ENCODE measurements around the gene CLC.

DNA sequence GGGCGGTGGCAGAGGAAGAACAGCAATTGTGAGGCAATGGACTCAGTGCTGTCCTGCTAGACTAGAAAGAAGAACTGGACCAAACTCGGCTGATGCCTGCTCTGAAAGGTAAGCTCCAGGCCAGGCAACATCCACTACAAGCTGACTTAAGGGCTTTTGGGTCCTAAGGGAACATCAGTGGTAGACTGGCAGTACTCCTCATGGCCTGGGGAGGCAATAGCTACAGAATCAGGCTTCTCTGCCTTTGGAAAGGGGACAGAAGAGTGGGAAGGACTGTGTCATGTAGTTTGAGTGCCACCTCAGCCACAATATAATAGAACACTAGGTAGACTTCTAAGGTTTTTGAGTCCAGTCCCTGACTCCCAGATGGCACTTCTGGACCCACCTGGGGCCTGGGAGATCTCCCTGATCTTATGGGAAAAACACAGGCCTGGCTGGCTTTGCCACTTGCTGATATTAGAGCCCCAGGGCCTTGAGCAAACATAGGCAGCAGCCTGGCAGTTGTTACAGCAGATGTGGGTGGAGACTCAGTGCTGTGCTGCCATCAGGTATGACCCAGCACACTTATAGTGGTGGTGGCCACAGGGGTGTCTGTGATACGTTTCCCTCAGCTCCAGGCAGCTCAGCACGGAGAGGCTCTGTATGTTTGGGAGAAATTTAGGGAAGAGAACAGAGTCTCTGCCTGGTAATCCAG lies 9.2 kb upstream of the CLC start:
- TF ChIP-seq GATA2 (IDR thresholded peaks at IDR 0.05; ENCODE audit: low read depth, low read length) (no peak), GATA3 (IDR thresholded peaks at IDR 0.05; ENCODE audit: low read depth, low read length) (no peak)

Measured in SH-SY5Y (cell line).